SW480 (cell line): ENCODE data around the gene CD109.

ENCODE experiments used
- DNase-seq: peaks from one replicate; pipeline ENCODE4 v3.0.0-alpha.2; 2016; ENCODE audit warnings: low spot score

Gene CD109

DNA sequence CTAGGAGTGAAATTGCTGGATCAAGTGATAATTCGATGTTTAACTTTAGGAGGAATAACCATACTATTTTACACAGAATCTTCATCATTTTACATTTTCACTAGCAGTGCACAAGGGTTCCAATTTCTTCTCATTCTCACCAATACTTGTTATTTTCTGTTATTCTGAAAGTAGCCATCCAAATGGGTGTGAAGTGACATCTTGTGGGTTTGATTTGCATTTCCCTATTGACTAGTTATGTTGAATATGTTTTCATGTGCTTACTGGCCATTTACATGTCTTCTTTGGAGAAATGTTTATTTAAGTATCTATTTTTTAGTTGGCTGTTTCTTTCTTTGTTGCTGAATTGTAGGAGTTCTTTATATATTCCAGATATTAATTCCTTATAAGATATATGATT lies 164.3 kb downstream of the CD109 start:
- no peak for DNase-seq

DNA sequence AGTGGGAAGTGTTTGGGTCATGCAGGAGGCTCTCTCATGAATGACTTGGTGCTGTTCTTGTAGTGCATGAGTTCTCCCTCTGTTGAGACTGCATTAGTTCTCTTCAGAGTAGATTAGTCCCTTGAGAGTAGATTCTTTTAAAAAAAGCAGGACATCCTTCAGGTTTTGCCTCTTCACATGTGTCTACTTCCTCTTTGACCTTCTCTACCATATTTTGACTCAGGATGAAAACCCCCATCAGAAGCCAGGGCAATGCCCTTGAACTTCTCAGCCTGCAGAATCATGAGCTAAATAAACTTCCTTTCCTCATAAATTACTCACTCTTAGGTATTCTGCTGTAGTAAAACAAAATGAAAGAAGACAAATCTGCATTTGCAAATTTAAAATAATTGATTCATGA lies 170.3 kb downstream of the CD109 start:
- no peak for DNase-seq

DNA sequence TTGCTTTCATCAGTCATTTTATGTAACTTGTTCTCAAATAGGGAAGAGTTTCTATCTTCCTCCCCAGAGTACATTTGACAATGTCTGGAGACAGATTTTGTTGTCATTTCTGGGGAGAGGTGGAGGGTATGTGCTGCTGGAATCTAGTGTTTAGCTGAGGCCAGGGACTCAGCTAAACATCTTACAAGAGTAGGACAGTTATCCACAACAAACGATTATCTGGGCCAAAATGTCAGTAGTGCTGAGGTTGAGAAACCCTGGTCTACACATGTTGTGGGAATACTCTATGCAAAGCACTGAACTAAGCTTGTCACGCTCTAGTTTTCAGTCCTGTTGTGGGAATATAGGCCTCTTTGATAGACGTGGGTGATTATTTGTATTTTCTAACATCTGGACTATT lies 171.4 kb downstream of the CD109 start:
- DNase-seq = no peak

DNA sequence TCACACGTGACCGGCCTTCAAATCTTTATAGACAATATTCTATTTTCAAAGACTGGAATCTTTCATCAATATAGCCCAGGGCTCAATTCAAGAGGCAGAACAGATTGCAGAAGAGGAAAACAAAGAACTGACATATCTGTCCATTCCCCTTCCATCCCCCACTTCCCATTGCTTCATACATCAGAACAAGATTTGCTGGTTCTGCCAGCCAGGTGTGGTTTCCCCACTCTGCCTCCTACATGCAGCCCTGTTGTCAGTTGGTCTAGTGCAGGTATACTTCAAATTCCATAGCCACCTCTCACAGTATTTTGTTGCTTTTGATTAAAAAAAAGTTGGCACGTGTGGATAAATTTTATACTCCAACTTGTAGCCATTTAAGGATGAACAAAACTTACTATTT lies 174.9 kb downstream of the CD109 start:
- no peak for DNase-seq

DNA sequence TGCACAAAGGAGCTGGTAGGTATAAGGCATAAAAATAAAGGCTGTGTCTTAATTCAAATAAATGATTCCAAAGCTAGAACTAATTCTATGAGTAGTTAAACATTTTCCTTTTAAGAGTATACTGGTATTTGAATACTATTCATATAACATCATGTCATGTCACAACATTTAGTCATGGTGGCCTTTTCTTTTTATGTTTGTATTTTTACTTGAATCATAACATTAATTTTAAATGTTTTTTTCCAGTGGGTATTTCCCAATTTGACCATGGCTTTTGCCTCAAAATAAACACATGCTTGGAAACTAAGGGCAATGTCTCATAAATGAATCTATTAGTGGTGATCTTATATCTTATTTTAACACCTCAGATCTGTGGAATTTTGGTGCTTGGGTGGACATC lies 177.1 kb downstream of the CD109 start:
- DNase-seq = no peak
